ENCODE results near the gene TMEM120B.

GRCh38 chr12:121801595-121802484 lies 89.3 kb downstream of the TMEM120B start:
- no peak for TF ChIP-seq POLR2A (IDR thresholded peaks at IDR 0.05; ENCODE audit: low read depth, low read length)
- TF ChIP-seq POLR2AphosphoS5 (IDR thresholded peaks at IDR 0.05; ENCODE audit: low read depth, low read length), result 0 out of 2 replicates have a peak, but pooled peaks have one; percentile 17
- no peak for TF ChIP-seq PAX5 (IDR thresholded peaks at IDR 0.05; ENCODE audit: insufficient read depth, low read length, severe bottlenecking)
- TF ChIP-seq TAF1 (IDR thresholded peaks at IDR 0.05; ENCODE audit: low read depth, low read length), result no peak
- no peak for TF ChIP-seq POU2F2 (IDR thresholded peaks at IDR 0.05; ENCODE audit: low read depth, low read length)
